OCI-LY3 (cell line): Measurements from ENCODE around the gene LRRC57.

Experiments used
- EZH2phosphoT487 ChIP-seq: fragments of 200-600 bp; shearing (Covaris generic); IDR thresholded peaks from 2 replicates; pipeline ENCODE4 v1.6.1; 2018; ENCODE audit warnings: antibody characterized with exemption, mixed run types, low read depth
- TF ChIP-seq, protein P1 (sequence below): fragments of 200-600, 300-600 bp; sonication (generic); IDR thresholded peaks from 2 replicates; pipeline ENCODE4 v1.5.1; 2014; ENCODE audit warnings: antibody characterized with exemption, low read length, low read depth

- TF ChIP-seq, protein P1, sequence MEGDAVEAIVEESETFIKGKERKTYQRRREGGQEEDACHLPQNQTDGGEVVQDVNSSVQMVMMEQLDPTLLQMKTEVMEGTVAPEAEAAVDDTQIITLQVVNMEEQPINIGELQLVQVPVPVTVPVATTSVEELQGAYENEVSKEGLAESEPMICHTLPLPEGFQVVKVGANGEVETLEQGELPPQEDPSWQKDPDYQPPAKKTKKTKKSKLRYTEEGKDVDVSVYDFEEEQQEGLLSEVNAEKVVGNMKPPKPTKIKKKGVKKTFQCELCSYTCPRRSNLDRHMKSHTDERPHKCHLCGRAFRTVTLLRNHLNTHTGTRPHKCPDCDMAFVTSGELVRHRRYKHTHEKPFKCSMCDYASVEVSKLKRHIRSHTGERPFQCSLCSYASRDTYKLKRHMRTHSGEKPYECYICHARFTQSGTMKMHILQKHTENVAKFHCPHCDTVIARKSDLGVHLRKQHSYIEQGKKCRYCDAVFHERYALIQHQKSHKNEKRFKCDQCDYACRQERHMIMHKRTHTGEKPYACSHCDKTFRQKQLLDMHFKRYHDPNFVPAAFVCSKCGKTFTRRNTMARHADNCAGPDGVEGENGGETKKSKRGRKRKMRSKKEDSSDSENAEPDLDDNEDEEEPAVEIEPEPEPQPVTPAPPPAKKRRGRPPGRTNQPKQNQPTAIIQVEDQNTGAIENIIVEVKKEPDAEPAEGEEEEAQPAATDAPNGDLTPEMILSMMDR, result no peak
- no peak for TF ChIP-seq EZH2phosphoT487
These were observed 37.6 kb downstream of the LRRC57 start for GRCh38 chr15:42511007-42511391.
